Loucy (cell line): Measurements from ENCODE around the gene WDR54.

Experiments
- H2AFZ ChIP-seq: fragments of 200-600 bp; sonication (generic); 2 replicates; pipeline ENCODE4 v1.6.0; 2016; ENCODE audit warnings: antibody characterized with exemption, mild to moderate bottlenecking, low read length, moderate library complexity
- H3F3A ChIP-seq: fragments of 200-600 bp; 2 replicates; pipeline ENCODE4 v1.6.0; 2016; ENCODE audit warnings: antibody characterized with exemption, low read depth, mild to moderate bottlenecking
- H3K27me3 ChIP-seq: fragments of 200-600 bp; sonication (generic); 2 replicates; pipeline ENCODE4 v1.6.1; 2014; ENCODE audit warnings: low read length, mild to moderate bottlenecking; ENCODE audit not compliant: insufficient read depth, poor library complexity, severe bottlenecking
- H3K36me3 ChIP-seq: fragments of 200-600 bp; sonication (generic); 2 replicates; pipeline ENCODE4 v1.6.1; 2016; ENCODE audit warnings: low read length; ENCODE audit not compliant: insufficient read depth
- H3K4me1 ChIP-seq: fragments of 200-600 bp; sonication (generic); 2 replicates; pipeline ENCODE4 v1.5.1; 2014; ENCODE audit warnings: low read length, mild to moderate bottlenecking; ENCODE audit not compliant: insufficient read depth, poor library complexity, severe bottlenecking
- H3K4me2 ChIP-seq: fragments of 200-600 bp; sonication (generic); 2 replicates; pipeline ENCODE4 v1.6.0; 2014; ENCODE audit warnings: antibody characterized with exemption, low read length, low read depth, mild to moderate bottlenecking; ENCODE audit not compliant: poor library complexity, severe bottlenecking
- H3K4me3 ChIP-seq: fragments of 200-600 bp; sonication (generic); 2 replicates; pipeline ENCODE4 v1.5.1; 2014; ENCODE audit warnings: low read length, mild to moderate bottlenecking, mixed read lengths; ENCODE audit not compliant: poor library complexity, severe bottlenecking
- H3K79me2 ChIP-seq: fragments of 200-600 bp; sonication (generic); 2 replicates; pipeline ENCODE4 v1.6.1; 2014; ENCODE audit warnings: low read length; ENCODE audit not compliant: insufficient read depth
- H3K9ac ChIP-seq: fragments of 200-600 bp; sonication (generic); 2 replicates; pipeline ENCODE4 v1.6.0; 2014; ENCODE audit warnings: mild to moderate bottlenecking, low read depth, low read length, moderate library complexity; ENCODE audit not compliant: poor library complexity, severe bottlenecking
- H3K9me2 ChIP-seq: fragments of 200-600 bp; sonication (generic); replicated peaks from 2 replicates; pipeline ENCODE4 v1.6.1; 2016; ENCODE audit warnings: low read depth, low read length, mixed read lengths
- H3K9me3 ChIP-seq: fragments of 200-600 bp; sonication (generic); 2 replicates; pipeline ENCODE4 v1.6.1; 2014; ENCODE audit warnings: mild to moderate bottlenecking, antibody characterized with exemption, low read length, low read depth; ENCODE audit not compliant: insufficient read depth
- H4K20me1 ChIP-seq: fragments of 200-600 bp; sonication (generic); 2 replicates; pipeline ENCODE4 v1.6.0; 2014; ENCODE audit warnings: antibody characterized with exemption, low read length, mild to moderate bottlenecking; ENCODE audit not compliant: insufficient read depth, poor library complexity, severe bottlenecking
- EZH2phosphoT487 ChIP-seq: fragments of 200-600 bp; IDR thresholded peaks from 2 replicates; pipeline ENCODE4 v1.6.1; 2018; ENCODE audit warnings: antibody characterized with exemption, mild to moderate bottlenecking, moderate library complexity, borderline replicate concordance
- TF ChIP-seq, protein P1 (sequence below): fragments of 200-600 bp; sonication (generic); conservative IDR thresholded peaks from 2 replicates; pipeline ENCODE4 v1.5.1; 2014; ENCODE audit warnings: mild to moderate bottlenecking, antibody characterized with exemption, low read length

The WDR54 gene

DNA sequence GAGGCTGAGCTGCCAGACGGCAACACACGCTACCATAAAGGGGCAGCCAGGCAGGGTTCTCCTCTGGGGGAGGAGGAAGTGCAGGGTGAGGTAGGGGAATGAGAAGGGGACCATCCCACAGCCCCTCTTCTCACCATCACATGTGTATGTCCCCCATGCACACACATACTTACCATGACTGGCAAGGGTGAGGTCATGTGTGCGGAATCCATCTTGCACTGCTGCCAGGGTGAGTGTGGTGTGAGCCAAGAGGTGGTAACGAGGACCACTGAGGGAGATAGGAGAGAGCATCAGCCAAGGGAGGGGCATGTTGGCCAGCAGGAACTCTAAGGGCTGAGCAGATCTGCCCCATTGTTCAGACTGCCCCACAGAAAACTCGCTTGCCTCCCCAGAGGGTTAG lies 7.1 kb downstream of the WDR54 start:
- Histone ChIP-seq H4K20me1 (no peaks in the 10 kb centered on the region), H2AFZ (no peak overlapping the region), H3F3A (no peaks in the 10 kb centered on the region), H3K4me1 (no peaks in the 10 kb centered on the region), H3K36me3 (peaks cover 5% of the 10 kb centered on the region; the same call in 1 of the 2 replicates), H3K27me3 (no peaks in the 10 kb centered on the region), H3K9me2 (no peaks in the 10 kb centered on the region), H3K79me2 (no peaks in the 10 kb centered on the region), H3K9ac (no peak overlapping the region), H3K4me2 (no peak overlapping the region), H3K4me3 (no peak overlapping the region), H3K9me3 (no peaks in the 10 kb centered on the region)
- TF ChIP-seq, protein P1, sequence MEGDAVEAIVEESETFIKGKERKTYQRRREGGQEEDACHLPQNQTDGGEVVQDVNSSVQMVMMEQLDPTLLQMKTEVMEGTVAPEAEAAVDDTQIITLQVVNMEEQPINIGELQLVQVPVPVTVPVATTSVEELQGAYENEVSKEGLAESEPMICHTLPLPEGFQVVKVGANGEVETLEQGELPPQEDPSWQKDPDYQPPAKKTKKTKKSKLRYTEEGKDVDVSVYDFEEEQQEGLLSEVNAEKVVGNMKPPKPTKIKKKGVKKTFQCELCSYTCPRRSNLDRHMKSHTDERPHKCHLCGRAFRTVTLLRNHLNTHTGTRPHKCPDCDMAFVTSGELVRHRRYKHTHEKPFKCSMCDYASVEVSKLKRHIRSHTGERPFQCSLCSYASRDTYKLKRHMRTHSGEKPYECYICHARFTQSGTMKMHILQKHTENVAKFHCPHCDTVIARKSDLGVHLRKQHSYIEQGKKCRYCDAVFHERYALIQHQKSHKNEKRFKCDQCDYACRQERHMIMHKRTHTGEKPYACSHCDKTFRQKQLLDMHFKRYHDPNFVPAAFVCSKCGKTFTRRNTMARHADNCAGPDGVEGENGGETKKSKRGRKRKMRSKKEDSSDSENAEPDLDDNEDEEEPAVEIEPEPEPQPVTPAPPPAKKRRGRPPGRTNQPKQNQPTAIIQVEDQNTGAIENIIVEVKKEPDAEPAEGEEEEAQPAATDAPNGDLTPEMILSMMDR: no peak
- no peak for TF ChIP-seq EZH2phosphoT487

DNA sequence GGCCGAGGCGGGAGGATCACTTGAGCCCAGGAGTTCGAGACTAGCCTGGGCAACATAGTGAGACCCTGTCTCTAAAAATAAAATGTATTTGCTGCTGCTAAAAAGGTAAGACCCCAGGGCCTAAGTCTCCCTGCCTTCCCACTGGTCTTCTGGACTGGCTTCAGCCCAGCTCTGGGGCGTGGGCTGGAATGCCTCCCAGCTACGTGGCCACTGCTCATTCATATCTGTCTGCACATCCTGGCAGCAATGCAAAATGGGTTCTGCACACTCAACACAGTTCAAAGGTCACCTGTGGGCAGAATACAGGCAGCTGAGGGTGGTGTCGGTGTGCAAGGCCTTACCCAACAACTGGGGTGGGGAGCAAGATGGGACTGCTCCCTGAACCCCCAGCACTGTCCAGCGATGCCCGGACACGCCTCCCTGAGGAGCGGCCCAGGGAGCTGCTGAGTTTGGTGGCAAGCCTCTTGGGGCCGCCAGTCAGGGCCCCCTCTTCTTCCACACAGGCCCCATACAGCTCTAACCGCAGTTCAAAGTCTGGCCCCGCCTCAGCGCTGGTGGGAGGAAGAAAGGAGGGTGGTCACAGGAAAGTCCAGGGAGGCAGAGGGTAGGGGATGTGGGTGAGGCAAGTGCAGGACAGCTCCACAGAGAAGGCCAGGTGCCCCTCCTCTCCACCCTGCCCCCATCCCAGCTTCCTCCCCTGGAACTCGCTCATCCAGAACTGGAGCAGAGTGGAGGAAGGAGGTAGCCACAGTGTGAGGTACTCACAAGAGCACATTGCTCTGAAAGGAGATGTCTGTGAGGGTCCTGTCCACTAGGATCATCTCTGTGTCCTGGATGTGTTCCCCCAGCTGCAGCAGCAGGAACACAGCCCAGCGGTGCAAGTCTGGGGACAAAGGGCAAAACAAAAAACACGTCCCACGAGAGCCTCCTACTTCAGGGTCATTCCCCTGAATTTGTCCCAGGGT lies 8.2 kb downstream of the WDR54 start:
- Histone ChIP-seq H3K9ac (no peak overlapping the region), H3K4me1 (no peaks in the 10 kb centered on the region), H3K79me2 (no peaks in the 10 kb centered on the region), H3K9me3 (no peaks in the 10 kb centered on the region), H3K27me3 (no peaks in the 10 kb centered on the region), H2AFZ (no peak overlapping the region), H3K36me3 (peaks cover 5% of the 10 kb centered on the region; the same call in 1 of the 2 replicates), H3F3A (no peaks in the 10 kb centered on the region), H3K4me2 (no peak overlapping the region), H4K20me1 (no peaks in the 10 kb centered on the region), H3K9me2 (no peaks in the 10 kb centered on the region), H3K4me3 (no peak overlapping the region)
- no peak for TF ChIP-seq EZH2phosphoT487
- TF ChIP-seq, protein P1: no peak

DNA sequence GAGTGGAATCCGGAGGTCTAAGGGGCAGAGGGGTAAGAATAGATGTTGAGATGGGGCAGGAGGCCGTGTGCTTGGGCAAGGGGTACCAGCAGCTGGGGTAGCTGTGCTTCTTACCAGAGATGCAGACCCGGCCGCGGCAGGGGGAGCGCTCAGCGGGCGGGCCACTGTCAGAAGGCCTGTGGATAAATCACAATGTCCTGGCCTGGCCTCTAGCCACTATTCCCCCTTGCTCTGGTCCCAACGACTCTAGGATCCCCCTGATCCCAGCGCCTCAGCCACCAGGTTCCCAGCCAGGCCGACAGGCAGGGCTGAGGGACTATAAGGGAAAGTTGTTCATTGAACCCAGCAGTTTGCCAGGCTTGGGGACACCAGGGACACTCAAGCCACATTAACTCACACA lies 9.0 kb downstream of the WDR54 start:
- no peaks in the 10 kb centered on the region for H3F3A ChIP-seq

More for the DNA sequence above, 9.0 kb downstream of the WDR54 start:
- H3K36me3 ChIP-seq: no peaks in the 10 kb centered on the region; the same call in 1 of the 2 replicates
- H3K27me3 ChIP-seq: no peaks in the 10 kb centered on the region
- TF ChIP-seq, protein P1: no peak
- TF ChIP-seq EZH2phosphoT487: no peak
- no peaks in the 10 kb centered on the region for H3K9me2 ChIP-seq
- H3K4me3 ChIP-seq: no peak overlapping the region
- no peaks in the 10 kb centered on the region for H3K4me1 ChIP-seq
- H4K20me1 ChIP-seq: no peaks in the 10 kb centered on the region
- H3K9me3 ChIP-seq: no peaks in the 10 kb centered on the region
- no peak overlapping the region for H3K9ac ChIP-seq
- H3K4me2 ChIP-seq: no peak overlapping the region
- H2AFZ ChIP-seq: no peak overlapping the region
- no peaks in the 10 kb centered on the region for H3K79me2 ChIP-seq
